AG04449 (cell line): ENCODE data around the gene SMIM24.

Experiments
- CTCF ChIA-PET: fragments of 350-600 bp; formaldehyde crosslinking; extraction: SDS; loops from one replicate; lab custom pipeline; 2021; ENCODE audit warnings: antibody characterized with exemption; lab: Yijun Ruan, JAX
- POLR2A ChIA-PET: fragments of 400-600, 350-600 bp; formaldehyde crosslinking; extraction: SDS; loops from one replicate; lab custom pipeline; 2020; ENCODE audit warnings: antibody characterized with exemption, inconsistent platforms; lab: Yijun Ruan, JAX
- DNase-seq: peaks from one replicate; pipeline ENCODE4 v3.0.0-alpha.2; 2010; ENCODE audit warnings: low read depth, low spot score
- H3K4me3 ChIP-seq: 2 replicates; pipeline ENCODE4 v1.5.1; 2011; ENCODE audit warnings: low read depth, mild to moderate bottlenecking, control low read depth, low read length
- CTCF ChIP-seq: IDR thresholded peaks from one replicate; pipeline ENCODE4 v1.5.1; 2011; ENCODE audit warnings: mild to moderate bottlenecking, moderate library complexity, low read length, control low read depth, inconsistent platforms; ENCODE audit not compliant: insufficient read depth; ENCODE audit errors: missing control alignments

SMIM24 gene

DNA sequence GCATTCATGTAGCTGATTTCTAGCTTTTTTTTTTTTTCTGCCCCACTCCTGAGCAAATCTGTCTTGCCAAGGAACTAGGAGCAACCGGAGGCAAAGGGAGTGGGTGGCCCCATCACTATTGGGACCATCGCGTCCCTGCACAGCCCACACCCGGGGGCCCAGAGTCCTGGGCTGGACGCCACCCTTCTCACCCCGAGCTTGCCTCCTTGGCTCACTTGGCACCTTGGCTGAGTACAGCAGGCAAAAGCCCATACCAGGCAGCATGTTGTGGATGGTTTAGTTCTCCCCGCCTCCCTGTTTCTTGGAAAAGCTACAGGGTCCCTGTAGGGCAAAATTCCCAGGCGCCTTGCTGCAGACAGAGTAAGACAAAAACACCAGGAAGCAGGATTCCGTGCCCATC, 13.7 kb downstream of the SMIM24 start:
- no peak overlapping the region for H3K4me3 ChIP-seq
- ChIA-PET POLR2A (no interaction called here), CTCF (no interaction called here)
- no peak for TF ChIP-seq CTCF
- no peak for DNase-seq

GRCh38 chr19:3465552-3465951, 14.8 kb downstream of the SMIM24 start:
- no peak overlapping the region for H3K4me3 ChIP-seq
- CTCF ChIA-PET = interaction anchor here (1.1 kb wide), 1 partner anchor 140 kb away, joined by 3 read pairs; no protein-coding TSS in a partner anchor
- TF ChIP-seq CTCF = no peak
- POLR2A ChIA-PET = no interaction called here
- DNase-seq = no peak

DNA sequence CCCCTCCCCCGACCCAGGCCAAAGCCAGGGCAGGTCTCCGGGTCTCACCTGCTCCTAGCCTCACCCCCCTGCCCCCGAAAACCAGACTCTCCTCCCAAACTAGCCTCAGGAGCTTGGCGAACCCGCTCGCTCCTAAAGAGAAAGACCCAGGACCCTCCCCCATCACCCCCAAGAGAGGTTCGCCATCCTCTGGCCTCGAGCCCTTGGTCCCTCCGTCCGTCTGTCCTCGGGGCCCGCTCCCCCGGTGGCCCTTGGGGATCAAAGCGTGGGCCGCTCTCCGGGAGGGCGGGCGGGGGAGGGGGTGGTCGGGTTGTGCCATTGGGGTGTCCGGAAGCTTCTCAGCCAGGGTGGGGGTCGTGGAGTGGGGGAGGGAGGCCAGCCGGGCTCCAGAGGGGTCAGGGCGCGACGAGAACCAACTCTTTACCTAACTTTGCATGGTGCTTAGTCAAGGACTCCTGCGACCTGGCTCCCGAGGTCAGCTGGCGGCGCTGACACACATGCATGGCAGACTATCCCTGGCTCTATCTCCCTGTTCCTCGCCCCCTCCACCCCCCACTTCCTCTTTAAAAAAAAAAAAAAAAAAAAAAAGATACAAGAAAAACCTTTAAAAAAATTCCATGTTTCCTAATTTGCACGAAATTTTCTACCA, 15.6 kb downstream of the SMIM24 start:
- ChIA-PET CTCF (interaction anchor here (1.1 to 1.8 kb wide), 2 partner anchors 8 to 139 kb away, joined by 3 to 16 read pairs; no protein-coding TSS in a partner anchor), POLR2A (no interaction called here)
- no peak overlapping the region for H3K4me3 ChIP-seq
- no peak for TF ChIP-seq CTCF
- DNase-seq = no peak

DNA sequence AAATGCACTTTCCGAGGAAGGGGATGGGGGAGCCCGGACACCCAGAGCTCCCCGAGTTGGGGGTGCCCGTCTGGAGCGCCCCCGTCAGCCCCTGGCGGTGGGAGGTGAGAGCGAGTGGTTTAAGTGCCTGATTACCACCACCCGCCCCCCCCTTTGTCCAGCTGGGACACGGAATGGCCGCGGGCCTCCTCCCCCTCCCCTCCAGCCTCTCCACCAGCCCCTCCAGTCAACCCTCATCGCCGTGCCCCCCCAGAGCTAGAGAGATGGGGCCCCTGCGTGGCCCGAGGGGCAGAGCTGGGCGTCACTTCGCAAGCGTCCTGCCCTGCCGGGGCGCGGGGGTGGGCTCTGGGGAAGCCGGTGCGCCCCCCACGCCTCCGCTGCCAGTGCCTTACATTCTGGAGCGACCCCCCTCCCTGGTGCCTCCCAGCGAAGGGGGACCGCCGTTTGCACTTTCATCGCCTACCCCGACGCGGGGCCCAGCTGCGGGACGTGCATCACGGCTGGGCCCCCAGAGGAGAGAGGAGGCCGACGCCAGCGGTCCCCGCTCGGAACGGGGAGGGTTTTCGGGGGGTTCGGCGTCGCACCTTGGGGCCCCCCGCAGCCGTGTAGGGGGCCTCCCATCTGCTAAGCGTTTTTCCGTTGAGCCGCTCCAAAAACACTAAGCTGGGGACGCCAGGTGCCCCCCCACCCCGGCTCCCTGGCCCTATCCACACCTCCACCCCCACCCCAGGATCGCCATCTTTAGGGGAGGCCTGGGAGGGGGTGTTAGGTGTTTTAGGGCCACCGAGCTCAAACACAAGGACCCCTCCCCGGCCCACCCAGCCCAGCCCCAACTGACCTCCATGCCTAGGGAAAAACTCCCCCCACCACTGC, 16.4 kb downstream of the SMIM24 start:
- ChIA-PET CTCF (interaction anchor here (1.1 to 1.8 kb wide), 2 partner anchors 9 to 139 kb away, joined by 3 to 16 read pairs; no protein-coding TSS in a partner anchor), POLR2A (no interaction called here)
- TF ChIP-seq CTCF = no peak
- no peak overlapping the region for H3K4me3 ChIP-seq
- no peak for DNase-seq

DNA sequence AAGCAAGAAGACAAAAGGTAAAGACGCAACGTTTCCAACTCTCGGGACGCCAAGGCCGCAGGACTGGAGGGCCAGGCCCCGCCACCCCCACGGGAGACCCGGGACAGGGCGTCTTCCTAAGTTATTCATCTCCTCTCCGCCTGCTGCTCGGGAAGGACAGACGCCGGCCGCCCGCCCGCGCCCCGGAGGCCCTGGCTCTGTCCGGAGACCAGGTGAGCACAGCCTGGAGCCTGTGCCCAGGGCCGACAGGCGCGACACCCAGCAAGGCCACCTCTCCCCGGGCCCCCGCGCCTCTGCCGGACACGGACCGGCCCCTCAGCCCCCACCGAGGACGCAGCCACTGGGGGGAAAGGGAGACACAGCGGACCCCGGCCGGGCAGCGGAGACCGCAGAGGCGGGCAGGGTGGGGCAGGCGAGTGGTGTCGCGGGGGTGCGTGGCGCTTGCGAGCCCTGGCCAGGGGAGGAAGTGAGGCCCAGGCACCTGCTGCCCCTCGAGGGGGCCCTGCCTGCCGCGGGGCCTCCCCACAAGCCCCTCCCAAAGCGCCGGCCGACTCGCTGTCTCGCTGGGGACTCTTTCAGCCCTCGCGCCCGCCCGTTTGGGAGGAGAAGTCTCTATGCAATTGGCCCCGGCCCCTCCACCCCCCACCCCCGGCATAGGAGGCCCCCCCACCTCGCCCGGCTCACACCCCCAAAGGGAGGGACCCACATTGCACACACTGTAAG, 17.2 kb downstream of the SMIM24 start:
- POLR2A ChIA-PET = no interaction called here
- no peak for TF ChIP-seq CTCF
- CTCF ChIA-PET = interaction anchor here (1.8 kb wide), 1 partner anchor 10 kb away, joined by 16 read pairs; no protein-coding TSS in a partner anchor
- DNase-seq = no peak
- H3K4me3 ChIP-seq = no peak overlapping the region
